Measurements from ENCODE around the gene SIRPA. TPM values are rescaled to one million over a fixed set of nuclear protein-coding genes. Genes with fewer than 3 reads are reported as not detected.

Gene SIRPA
- total RNA-seq, 1 donor from 2014 or later: 13.0 TPM

DNA sequence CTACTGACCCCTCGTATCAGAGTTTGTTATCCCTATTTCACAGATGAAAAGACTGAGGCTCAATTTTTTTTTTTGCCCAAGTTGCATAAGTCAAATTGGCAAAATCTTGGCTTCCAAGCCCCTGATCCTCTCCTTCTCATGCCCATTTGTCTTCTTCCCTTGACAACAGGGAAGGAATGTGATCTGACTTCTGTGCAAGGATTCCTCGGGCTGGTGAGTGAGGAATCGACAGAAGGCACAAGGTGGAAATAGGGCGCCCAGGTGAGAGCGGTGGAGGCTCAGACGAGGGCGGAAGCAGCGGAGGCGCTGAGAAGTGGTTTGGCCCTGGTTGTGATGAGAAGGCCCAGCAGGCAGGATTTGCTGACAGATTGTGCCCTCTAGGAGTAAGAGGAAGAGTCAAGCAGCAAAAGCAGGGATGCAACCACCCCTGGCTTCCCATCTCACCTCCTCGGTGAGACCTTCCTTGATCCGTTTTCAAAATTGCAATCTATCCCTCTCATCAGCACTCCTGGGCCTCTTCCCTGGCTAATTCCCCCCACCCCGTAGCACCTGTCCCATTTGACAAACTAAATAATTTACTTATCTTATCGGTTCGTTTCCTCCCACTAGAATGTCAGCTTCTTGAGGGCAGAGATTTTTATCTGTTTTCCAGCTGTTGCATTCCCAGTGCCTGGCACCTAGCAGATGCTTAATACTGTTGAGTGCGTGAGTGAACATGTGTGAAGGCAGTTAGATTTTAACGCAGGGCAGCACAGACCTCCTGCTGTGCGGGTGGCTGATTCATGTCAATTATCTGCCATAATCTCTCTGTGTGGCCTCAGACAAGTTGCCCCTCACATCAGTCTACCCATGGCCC, 3.7 kb upstream of the SIRPA start:
- no peak for DNase-seq (ENCODE audit: extremely low spot score, unreplicated experiment)
- no peak overlapping the region for H3K4me3 Mint-ChIP-seq (ENCODE audit: unreplicated experiment)
- H3K36me3 Mint-ChIP-seq (ENCODE audit: unreplicated experiment): no peaks in the 10 kb centered on the region
- peaks cover 18% of the 10 kb centered on the region for H3K4me1 Mint-ChIP-seq (ENCODE audit: unreplicated experiment)
- no peak overlapping the region for H3K27ac Mint-ChIP-seq (ENCODE audit: unreplicated experiment)
- TF ChIP-seq, protein P1, sequence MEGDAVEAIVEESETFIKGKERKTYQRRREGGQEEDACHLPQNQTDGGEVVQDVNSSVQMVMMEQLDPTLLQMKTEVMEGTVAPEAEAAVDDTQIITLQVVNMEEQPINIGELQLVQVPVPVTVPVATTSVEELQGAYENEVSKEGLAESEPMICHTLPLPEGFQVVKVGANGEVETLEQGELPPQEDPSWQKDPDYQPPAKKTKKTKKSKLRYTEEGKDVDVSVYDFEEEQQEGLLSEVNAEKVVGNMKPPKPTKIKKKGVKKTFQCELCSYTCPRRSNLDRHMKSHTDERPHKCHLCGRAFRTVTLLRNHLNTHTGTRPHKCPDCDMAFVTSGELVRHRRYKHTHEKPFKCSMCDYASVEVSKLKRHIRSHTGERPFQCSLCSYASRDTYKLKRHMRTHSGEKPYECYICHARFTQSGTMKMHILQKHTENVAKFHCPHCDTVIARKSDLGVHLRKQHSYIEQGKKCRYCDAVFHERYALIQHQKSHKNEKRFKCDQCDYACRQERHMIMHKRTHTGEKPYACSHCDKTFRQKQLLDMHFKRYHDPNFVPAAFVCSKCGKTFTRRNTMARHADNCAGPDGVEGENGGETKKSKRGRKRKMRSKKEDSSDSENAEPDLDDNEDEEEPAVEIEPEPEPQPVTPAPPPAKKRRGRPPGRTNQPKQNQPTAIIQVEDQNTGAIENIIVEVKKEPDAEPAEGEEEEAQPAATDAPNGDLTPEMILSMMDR (IDR thresholded peaks at IDR 0.05): no peak
- H3K27me3 Mint-ChIP-seq (ENCODE audit: unreplicated experiment): peaks cover 15% of the 10 kb centered on the region
- no peaks in the 10 kb centered on the region for H3K9me3 Mint-ChIP-seq (ENCODE audit: unreplicated experiment)

DNA sequence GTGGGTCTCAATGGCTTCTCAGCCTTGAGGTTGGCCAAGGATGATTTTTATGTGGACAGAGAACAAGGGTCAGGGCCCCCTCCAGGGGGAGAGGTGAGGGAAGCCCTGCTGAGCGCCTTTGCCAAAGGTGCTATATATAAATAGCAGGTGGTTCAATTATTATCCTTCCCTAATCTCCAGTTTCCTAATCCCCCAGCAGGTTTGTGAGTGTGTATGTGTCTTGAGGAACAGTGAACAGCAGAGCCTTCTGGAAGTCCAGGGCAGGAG, 3.2 kb upstream of the SIRPA start:
- TF ChIP-seq, protein P1 (IDR thresholded peaks at IDR 0.05): no peak
- DNase-seq (ENCODE audit: extremely low spot score, unreplicated experiment): no peak
- H3K4me1 Mint-ChIP-seq (ENCODE audit: unreplicated experiment): peaks cover 18% of the 10 kb centered on the region
- no peaks in the 10 kb centered on the region for H3K9me3 Mint-ChIP-seq (ENCODE audit: unreplicated experiment)
- H3K36me3 Mint-ChIP-seq (ENCODE audit: unreplicated experiment): no peaks in the 10 kb centered on the region
- peak overlapping the region; percentile 19 for H3K4me3 Mint-ChIP-seq (ENCODE audit: unreplicated experiment)
- H3K27ac Mint-ChIP-seq (ENCODE audit: unreplicated experiment): no peak overlapping the region
- peaks cover 12% of the 10 kb centered on the region for H3K27me3 Mint-ChIP-seq (ENCODE audit: unreplicated experiment)

DNA sequence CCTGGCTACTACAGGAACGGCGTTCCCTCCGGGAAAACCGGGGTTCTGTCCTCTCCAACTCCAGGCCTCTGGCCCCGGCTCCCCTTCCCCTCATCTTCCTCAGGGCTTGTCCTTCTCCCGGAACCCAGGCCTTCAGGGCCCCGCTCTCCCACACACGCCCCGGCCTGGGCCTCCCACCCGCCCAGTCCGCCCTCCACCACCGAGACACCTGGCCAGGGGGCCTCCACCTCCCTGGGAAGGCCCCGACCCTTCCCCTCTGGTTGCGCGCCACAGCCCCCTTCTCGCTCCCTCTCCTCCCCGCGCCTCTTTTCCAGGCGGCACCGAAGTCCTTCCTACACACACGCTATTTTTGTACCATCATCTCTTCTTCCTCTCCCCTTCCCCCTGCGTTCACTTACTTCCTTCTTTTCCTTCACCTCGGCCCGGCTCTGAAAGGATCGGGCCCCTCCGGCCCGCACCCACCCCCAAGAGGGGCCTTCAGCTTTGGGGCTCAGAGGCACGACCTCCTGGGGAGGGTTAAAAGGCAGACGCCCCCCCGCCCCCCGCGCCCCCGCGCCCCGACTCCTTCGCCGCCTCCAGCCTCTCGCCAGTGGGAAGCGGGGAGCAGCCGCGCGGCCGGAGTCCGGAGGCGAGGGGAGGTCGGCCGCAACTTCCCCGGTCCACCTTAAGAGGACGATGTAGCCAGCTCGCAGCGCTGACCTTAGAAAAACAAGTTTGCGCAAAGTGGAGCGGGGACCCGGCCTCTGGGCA, 1.3 kb upstream of the SIRPA start:
- Mint-ChIP-seq H3K4me3 (ENCODE audit: unreplicated experiment) (peak overlapping the region; percentile 77), H3K27me3 (ENCODE audit: unreplicated experiment) (no peaks in the 10 kb centered on the region), H3K9me3 (ENCODE audit: unreplicated experiment) (no peaks in the 10 kb centered on the region), H3K4me1 (ENCODE audit: unreplicated experiment) (peaks cover 21% of the 10 kb centered on the region), H3K27ac (ENCODE audit: unreplicated experiment) (peak overlapping the region; percentile 76), H3K36me3 (ENCODE audit: unreplicated experiment) (no peaks in the 10 kb centered on the region)
- TF ChIP-seq, protein P1 (IDR thresholded peaks at IDR 0.05): no peak
- DNase-seq (ENCODE audit: extremely low spot score, unreplicated experiment): no peak

DNA sequence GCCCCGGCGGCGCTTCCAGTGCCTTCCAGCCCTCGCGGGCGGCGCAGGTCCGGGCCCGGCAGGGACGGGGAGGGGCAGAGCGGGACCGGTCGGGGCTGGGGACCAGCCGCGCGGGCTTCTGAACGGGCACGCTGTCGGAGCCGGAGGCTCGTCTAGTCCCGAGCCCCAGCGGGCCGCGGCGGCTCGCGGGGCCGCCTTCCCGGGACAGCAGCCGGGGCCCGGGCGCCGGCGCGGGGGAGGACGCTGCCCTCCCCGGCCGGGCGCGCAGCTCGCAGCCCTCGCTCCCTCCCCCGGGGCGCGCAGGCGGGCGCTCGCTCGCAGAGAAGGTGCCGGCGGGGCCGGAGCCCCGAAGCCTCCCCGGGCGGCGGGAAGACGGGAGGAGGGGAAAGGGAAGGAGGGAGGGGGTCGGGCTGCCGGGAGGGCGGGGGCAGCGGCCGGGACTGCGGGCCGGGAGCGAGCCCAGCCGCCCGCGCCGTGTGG, 696 bp upstream of the SIRPA start:
- DNase-seq (ENCODE audit: extremely low spot score, unreplicated experiment): peak; percentile 89
- Mint-ChIP-seq H3K36me3 (ENCODE audit: unreplicated experiment) (no peaks in the 10 kb centered on the region), H3K27ac (ENCODE audit: unreplicated experiment) (no peak overlapping the region), H3K4me1 (ENCODE audit: unreplicated experiment) (peaks cover 22% of the 10 kb centered on the region), H3K27me3 (ENCODE audit: unreplicated experiment) (no peaks in the 10 kb centered on the region), H3K4me3 (ENCODE audit: unreplicated experiment) (peak overlapping the region; percentile 77), H3K9me3 (ENCODE audit: unreplicated experiment) (no peaks in the 10 kb centered on the region)
- TF ChIP-seq, protein P1 (IDR thresholded peaks at IDR 0.05): no peak
